Muscle of leg (tissue), 11 donors: ENCODE results near the gene SNTG2. TPM values are rescaled to one million over a fixed set of nuclear protein-coding genes. Genes with fewer than 3 reads are reported as not detected.

Experiments
- DNase-seq: peaks from one replicate; pipeline ENCODE4 v3.0.0; 2013
- H3K27ac ChIP-seq: one replicate; pipeline ENCODE4 v1.5.1; 2013; ENCODE audit warnings: mild to moderate bottlenecking, low read length, control low read depth
- H3K27me3 ChIP-seq: one replicate; pipeline ENCODE4 v1.6.1; 2013; ENCODE audit warnings: low read length; ENCODE audit not compliant: control insufficient read depth, insufficient read depth
- H3K36me3 ChIP-seq: one replicate; pipeline ENCODE4 v1.6.1; 2013; ENCODE audit warnings: low read length; ENCODE audit not compliant: control insufficient read depth, insufficient read depth
- H3K4me1 ChIP-seq: one replicate; pipeline ENCODE4 v1.6.1; 2013; ENCODE audit warnings: low read length; ENCODE audit not compliant: control insufficient read depth, insufficient read depth
- H3K4me3 ChIP-seq: one replicate; pipeline ENCODE4 v1.5.1; 2013; ENCODE audit warnings: low read length, control low read depth
- H3K9me3 ChIP-seq: replicated peaks from 2 replicates; pipeline ENCODE4 v1.6.1; 2013; ENCODE audit warnings: low read depth, low read length; ENCODE audit not compliant: control insufficient read depth
- WGBS: methylation state at CpG from one replicate; pipeline ENCODE4 v1.1.5; 2013; ENCODE audit warnings: missing lambda C conversion rate; ENCODE audit not compliant: insufficient coverage; 5-methylcytosine and 5-hydroxymethylcytosine counted together
- polyA plus RNA-seq, 8 donors: library from polyadenylated mRNA; unstranded; fragments of 120-200 nt; gene quantifications; one replicate each; pipeline versions ENCODE4 v1.2.1 to v1.2.3, GENCODE V29; 2013; ENCODE audit warnings: inconsistent platforms in 1 of 8, low replicate concordance in 1 of 8; ENCODE audit not compliant: insufficient read length in 8 of 8, insufficient read depth in 1 of 8
- total RNA-seq: library from RNA; stranded (reverse); fragments of 120-200 nt; gene quantifications from one replicate; pipeline ENCODE4 v1.2.4, GENCODE V29; 2013

Gene SNTG2
- total and polyA plus RNA-seq, 9 donors = 0.20 to 0.41 (median 0.31) TPM; not detected in 4

DNA sequence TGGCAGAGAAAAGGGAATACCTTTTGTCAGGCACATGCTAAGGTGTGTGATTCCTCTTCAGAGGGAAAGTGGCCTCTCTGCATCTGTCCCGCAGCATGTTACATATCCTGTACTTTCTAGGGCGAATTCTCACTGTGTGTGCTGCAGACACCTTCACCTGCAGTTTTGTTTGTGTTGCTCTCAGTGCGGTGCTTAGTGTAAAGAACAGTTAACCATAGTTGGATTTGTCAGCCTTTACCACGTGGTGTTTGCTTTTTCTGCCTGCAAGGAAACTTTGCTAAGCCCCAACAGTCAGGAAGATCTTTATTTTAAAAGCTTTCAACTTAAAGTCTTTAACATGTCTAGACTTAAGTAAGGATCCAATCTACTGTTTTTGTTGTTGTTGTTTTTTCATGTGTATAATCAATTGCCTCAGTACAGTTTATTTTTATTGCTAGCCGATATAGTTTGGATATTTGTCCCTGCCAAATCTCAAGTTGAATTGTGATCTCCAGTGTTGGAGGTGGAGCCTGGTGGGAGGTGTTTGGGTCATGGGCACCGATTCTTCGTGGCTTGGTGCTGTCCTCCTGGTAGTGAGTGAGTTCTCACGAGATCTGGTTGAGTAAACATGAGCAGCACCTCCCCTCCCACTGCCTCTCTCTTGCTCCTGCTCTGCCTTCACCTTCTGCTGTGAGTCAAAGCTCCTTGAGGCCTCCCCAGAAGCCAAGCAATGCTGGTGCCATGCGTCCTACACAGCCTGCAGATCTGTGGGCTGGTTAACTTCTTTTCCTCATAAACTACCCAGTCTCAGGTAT is 90.6 kb downstream of the SNTG2 start:
- Histone ChIP-seq H3K9me3 (peaks cover 2% of the 10 kb centered on the region), H3K27ac (no peak overlapping the region), H3K4me1 (no peaks in the 10 kb centered on the region), H3K27me3 (peaks cover 3% of the 10 kb centered on the region), H3K4me3 (no peak overlapping the region), H3K36me3 (no peaks in the 10 kb centered on the region)
- 70% methylated on average over 3 of the region's 9 CpGs for WGBS
- DNase-seq = no peak

DNA sequence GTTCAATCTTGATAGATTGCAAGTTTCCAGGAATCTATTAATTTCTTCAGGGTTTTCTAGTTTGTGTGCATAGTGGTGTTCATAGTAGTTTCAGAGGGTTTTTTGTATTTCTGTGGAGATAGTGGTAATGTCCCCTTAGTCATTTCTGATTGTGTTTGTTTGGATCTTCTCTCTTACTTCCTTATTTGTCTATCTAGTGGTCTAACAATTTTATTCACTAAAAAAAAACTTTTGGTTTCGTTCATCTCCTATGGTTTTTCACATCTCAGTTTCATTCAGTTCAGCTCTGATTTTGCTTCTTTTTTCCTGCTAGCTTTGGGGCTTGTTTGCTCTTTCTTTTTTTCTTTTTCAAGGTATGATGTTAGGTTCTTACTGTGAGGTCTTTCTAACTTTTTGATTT is 94.5 kb downstream of the SNTG2 start:
- peaks cover 2% of the 10 kb centered on the region for H3K9me3 ChIP-seq
- WGBS = no CpG with 5 or more reads among the region's 1 CpG
- H3K27me3 ChIP-seq = no peaks in the 10 kb centered on the region
- DNase-seq = no peak
- H3K4me3 ChIP-seq = no peak overlapping the region
- H3K27ac ChIP-seq = no peak overlapping the region
- no peaks in the 10 kb centered on the region for H3K4me1 ChIP-seq
- no peaks in the 10 kb centered on the region for H3K36me3 ChIP-seq

DNA sequence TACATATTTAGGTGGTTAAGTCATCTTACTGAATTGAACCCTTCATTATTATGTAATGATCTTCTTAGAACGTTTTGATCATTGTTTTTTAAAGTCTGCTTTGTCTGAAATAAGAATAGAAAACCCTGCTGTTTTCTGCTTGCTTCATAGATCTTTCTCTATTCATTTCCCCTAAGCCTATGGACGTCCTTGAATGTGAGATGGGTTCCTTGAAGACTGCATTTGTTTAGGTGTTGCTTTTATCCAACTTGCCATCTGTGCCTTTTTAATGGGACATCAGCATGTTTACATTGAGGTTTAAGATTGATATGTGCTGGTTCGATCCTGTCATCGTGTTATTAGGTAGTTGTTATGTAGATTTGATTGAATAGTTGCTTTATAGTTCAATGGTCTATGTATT is 95.4 kb downstream of the SNTG2 start:
- no peak for DNase-seq
- H3K27ac ChIP-seq = no peak overlapping the region
- peaks cover 2% of the 10 kb centered on the region for H3K9me3 ChIP-seq
- no peaks in the 10 kb centered on the region for H3K27me3 ChIP-seq
- no peak overlapping the region for H3K4me3 ChIP-seq
- no peaks in the 10 kb centered on the region for H3K4me1 ChIP-seq
- H3K36me3 ChIP-seq = no peaks in the 10 kb centered on the region
- 90% methylated on average over 2 of the region's 4 CpGs for WGBS

DNA sequence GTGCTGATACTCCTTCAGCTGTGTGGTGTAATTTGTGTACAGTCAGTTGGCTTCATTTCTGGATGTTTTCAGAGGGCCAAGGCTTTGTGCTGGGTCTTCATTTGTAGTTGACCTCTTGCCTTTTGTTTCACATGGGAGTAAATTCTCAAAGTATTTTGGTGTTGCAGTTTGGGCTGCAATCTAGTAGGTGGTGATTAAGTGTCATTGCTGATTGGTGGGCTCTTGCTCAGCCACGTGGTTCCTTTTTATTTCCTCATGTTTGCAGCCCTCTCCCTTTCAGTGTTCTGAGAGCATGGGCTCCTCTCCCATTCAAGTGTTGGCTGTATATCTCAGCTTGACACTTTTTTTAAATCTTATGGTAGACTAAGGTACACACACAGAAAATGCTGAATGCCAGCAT is 96.8 kb downstream of the SNTG2 start:
- no CpG with 5 or more reads among the region's 1 CpG for WGBS
- Histone ChIP-seq H3K27ac (no peak overlapping the region), H3K36me3 (no peaks in the 10 kb centered on the region), H3K27me3 (no peaks in the 10 kb centered on the region), H3K4me1 (no peaks in the 10 kb centered on the region), H3K4me3 (no peak overlapping the region), H3K9me3 (peaks cover 2% of the 10 kb centered on the region)
- no peak for DNase-seq

DNA sequence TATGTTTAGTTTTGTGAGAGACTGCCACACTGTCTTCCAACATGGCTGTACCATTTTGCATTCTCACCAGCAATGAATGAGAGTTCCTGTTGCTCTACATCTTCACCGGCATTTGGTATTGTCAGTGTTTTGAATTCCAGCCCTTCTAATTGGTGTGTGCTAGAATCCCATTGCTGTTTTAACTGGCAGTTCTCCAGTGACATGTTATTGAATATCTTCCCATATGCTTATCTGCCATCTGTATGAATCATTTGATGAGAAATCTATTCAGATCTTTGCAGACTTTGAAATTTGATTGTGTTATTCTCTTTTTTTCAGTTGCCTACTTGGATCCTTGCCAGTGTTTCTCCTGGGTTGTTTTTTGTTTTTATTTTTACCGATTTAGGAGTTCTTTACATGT is 99.0 kb downstream of the SNTG2 start:
- no peak overlapping the region for H3K27ac ChIP-seq
- H3K9me3 ChIP-seq = no peaks in the 10 kb centered on the region
- H3K27me3 ChIP-seq = no peaks in the 10 kb centered on the region
- no CpG with 5 or more reads among the region's 2 CpGs for WGBS
- no peak for DNase-seq
- no peaks in the 10 kb centered on the region for H3K36me3 ChIP-seq
- H3K4me1 ChIP-seq = no peaks in the 10 kb centered on the region
- no peak overlapping the region for H3K4me3 ChIP-seq

DNA sequence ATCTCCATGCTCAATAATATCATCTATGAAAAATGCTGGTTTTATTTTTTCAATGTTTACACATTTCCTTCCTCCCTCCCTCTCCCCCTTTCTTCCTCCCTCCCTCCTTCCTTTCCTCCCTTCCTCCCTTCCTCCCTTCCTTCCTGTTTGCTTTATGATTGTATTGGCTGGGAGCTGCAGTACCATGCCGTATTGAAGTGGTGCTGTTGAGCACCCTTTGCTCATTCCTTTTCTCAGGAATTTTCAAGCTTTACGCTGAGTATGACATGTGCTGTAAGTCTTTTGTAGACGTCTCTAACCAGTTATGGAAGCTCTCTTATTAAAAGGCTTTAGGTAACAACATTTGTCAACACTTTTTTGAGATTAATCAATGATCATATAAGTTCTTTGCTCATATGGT is 100.4 kb downstream of the SNTG2 start:
- H3K4me3 ChIP-seq = no peak overlapping the region
- DNase-seq = peak; percentile 9
- no peaks in the 10 kb centered on the region for H3K9me3 ChIP-seq
- H3K4me1 ChIP-seq = no peaks in the 10 kb centered on the region
- no CpG with 5 or more reads among the region's 3 CpGs for WGBS
- no peak overlapping the region for H3K27ac ChIP-seq
- no peaks in the 10 kb centered on the region for H3K27me3 ChIP-seq
- no peaks in the 10 kb centered on the region for H3K36me3 ChIP-seq

DNA sequence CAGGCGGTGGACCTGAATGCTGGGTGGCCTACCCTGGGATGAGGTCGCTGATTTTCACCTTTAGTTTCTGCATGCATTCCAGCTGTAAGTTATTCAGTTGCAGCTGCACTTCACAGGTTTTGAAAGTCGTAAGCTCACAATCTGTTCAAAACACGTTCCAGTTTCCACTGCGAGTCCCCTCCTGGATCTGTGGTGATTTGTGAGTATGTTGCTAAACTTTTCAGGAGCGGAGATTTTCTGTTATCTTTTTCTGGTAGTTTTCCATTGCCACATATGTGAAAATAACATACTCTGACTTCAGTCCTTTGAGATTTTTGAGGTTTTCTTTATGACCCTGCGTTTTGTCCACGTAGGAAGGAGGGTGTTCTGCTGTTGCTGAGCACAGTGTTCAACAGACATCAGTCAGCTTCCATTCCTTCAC is 102.1 kb downstream of the SNTG2 start:
- 25% methylated on average over 2 of the region's 8 CpGs for WGBS
- no peaks in the 10 kb centered on the region for H3K27me3 ChIP-seq
- H3K9me3 ChIP-seq = no peaks in the 10 kb centered on the region
- no peaks in the 10 kb centered on the region for H3K36me3 ChIP-seq
- H3K4me3 ChIP-seq = no peak overlapping the region
- no peak overlapping the region for H3K27ac ChIP-seq
- peak; percentile 52 for DNase-seq
- no peaks in the 10 kb centered on the region for H3K4me1 ChIP-seq

DNA sequence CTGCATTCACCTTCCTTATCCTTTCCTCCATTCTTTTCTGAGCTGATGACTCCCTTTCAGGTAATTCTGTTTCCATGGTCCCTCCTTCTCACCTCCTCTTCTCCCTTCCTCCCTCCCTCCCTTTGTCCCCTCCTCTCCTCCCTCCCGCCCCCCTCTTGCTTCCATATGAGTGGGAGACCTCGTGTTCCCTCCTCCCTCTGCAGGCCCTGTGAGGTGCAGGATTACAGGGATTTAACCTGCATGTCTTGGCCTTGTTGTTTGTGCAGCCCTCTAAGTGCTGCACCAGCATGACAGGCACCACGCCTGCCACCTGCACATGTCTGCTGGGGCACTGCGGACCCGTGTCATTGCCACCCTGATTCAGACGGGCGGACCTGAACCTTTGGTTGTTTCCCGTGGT is 103.1 kb downstream of the SNTG2 start:
- 47% methylated on average over 7 of the region's 8 CpGs for WGBS
- DNase-seq = no peak
- no peaks in the 10 kb centered on the region for H3K27me3 ChIP-seq
- no peak overlapping the region for H3K27ac ChIP-seq
- no peak overlapping the region for H3K4me3 ChIP-seq
- no peaks in the 10 kb centered on the region for H3K4me1 ChIP-seq
- no peaks in the 10 kb centered on the region for H3K9me3 ChIP-seq
- no peaks in the 10 kb centered on the region for H3K36me3 ChIP-seq

DNA sequence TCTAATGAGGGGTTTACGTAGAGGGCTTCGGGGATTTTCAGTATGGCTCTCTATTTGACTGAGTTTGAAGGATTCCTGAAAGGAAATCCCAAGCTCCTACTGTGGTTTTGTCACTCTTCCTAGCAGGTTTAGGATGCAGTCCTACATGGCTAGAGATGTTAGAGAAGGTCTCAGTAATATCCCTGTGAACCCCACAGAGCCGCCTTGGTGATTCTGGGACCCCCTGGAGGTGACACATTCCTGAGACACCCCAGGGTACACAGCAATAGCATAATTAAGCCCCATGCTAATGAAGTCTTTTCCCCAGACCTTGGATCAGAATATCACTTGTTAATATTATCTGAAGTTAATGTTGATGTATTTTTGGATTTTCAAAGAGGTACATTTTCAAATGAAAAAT is 103.8 kb downstream of the SNTG2 start:
- DNase-seq = no peak
- Histone ChIP-seq H3K4me1 (no peaks in the 10 kb centered on the region), H3K36me3 (no peaks in the 10 kb centered on the region), H3K9me3 (no peaks in the 10 kb centered on the region), H3K27me3 (no peaks in the 10 kb centered on the region), H3K4me3 (no peak overlapping the region), H3K27ac (no peak overlapping the region)
- no CpG with 5 or more reads among the region's 3 CpGs for WGBS

DNA sequence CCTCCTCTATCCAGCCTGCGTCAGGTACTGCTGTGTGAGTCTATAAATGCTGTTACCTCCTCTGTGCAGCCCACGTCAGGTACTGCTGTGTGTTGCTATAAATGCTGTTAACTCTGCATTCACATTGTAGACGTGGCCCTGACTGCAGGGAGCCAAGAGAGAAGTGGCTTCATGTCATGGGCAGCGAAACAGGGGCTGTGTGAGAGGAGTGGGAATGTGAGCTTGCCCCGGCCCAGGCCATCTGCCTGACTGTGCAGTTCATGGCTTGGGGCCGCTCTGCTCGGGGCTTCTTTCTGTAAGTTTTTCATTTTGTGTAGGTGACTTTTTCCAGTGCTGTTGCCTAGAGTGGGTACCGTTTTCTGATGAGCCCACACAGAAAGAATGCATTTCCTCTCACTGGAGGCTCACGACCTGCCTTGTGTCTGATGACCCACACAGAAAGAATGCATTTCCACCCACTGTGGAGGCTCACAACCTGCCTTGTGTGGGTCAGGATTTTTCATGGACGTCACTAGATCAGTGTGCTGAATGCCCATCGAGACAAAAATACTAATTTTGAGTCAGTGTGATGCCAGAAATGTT is 104.5 kb downstream of the SNTG2 start:
- WGBS = 78% methylated on average over 5 of the region's 11 CpGs
- no peaks in the 10 kb centered on the region for H3K36me3 ChIP-seq
- no peaks in the 10 kb centered on the region for H3K9me3 ChIP-seq
- H3K4me1 ChIP-seq = no peaks in the 10 kb centered on the region
- no peak overlapping the region for H3K27ac ChIP-seq
- H3K4me3 ChIP-seq = no peak overlapping the region
- DNase-seq = no peak
- H3K27me3 ChIP-seq = no peaks in the 10 kb centered on the region
